HT1080 (cell line): ENCODE results near the gene TTC23. TPM values are rescaled to one million over a fixed set of nuclear protein-coding genes. Genes with fewer than 3 reads are reported as not detected.

Source experiments
- DNase-seq: peaks from one replicate; pipeline ENCODE4 v3.0.0-alpha.2; 2015; ENCODE audit warnings: low read depth
- total RNA-seq: library from RNA; depleted of rRNA; stranded (reverse); fragments of >200 nt; shearing (Covaris generic); gene quantifications from 2 replicates; pipeline ENCODE4 v1.2.3, GENCODE V29; 2014

Gene TTC23
- total RNA-seq, 1 experiment from 2014 or later = 11.9 TPM

DNA sequence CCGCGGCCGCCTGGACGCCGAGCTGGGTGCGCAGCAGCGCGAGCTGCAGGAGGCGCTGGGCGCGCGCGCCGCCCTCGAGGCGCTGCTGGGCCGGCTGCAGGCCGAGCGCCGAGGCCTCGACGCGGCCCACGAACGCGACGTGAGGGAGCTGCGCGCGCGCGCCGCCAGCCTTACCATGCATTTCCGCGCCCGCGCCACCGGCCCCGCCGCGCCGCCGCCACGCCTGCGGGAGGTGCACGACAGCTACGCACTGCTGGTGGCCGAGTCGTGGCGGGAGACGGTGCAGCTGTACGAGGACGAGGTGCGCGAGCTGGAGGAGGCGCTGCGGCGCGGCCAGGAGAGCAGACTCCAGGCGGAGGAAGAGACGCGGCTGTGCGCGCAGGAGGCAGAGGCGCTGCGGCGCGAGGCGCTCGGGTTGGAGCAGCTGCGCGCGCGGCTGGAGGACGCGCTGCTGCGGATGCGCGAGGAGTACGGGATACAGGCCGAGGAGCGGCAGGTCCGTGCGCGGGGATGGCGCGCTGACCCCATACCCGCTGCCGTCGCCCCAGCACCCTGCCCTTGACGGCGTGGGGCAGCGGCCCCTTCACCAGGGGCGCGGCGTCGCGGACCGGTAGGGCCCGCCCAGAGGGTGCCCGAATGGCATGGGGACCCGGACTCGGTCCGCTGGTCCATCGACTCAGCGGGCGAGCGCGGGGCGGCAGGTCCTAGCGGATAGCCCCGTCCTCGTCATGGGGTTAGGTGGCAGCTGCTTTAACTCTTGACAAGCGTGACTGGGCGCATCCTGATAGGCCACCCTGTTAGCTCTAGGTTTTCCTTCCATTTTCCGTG lies 143.7 kb downstream of the TTC23 start:
- DNase-seq = no peak

DNA sequence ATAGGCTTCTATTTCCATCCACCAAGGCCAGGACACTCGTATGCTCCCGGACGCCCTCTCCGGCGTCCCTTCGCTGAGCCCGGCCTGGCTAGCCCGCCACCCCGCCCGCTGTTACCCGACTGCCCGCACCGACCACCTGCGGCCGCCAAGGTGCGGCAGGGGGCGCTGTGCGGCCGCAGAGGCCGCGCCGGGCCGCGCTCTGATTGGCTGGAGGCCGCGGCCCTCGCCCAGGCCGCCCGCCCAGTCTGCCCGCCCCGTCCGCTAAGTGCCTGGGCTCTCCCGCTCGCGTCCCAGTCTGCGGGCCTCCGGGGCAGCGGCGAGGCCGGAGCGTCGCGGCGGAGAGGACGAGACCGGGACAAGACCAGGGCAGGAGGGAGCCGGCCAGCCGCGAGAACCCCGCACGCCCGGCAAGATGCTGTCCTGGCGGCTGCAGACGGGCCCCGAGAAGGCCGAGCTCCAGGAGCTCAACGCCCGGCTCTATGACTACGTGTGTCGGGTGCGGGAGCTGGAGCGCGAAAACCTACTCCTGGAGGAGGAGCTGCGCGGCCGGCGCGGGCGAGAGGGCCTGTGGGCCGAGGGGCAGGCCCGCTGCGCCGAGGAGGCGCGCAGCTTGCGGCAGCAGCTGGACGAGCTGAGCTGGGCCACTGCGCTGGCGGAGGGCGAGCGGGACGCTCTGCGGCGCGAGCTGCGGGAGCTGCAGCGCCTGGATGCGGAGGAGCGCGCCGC lies 144.4 kb downstream of the TTC23 start, which contains the start of gene SYNM:
TSS of gene SYNM (plus strand) at position 293 of the 726 bp plus-strand sequence. CDS start at position 413, 120 bp downstream.
- DNase-seq = peak; percentile 49

DNA sequence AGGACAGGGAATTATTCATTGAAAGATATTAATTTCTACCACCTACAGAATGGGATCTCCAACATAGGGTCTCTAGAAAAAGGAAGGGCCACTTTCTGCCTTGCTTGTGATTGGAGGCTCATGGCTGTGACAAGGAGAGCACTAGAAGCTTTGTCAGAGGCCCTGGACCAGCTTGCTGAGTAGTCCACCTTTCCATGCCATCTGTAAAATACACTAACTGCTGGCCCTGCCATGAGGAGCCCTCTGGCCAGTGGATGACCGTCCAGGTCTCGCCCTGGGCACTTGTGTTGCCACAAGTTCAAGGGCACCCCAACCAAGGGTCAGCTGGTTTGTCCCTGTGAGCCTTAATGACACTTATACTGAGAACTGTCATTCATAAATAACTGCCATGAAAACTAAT lies 146.1 kb downstream of the TTC23 start:
- no peak for DNase-seq

GRCh38 chr15:99102332-99103235 lies 146.8 kb downstream of the TTC23 start:
- DNase-seq = no peak

- DNase-seq = no peak
These were observed 147.9 kb downstream of the TTC23 start for GRCh38 chr15:99101501-99101900.

DNA sequence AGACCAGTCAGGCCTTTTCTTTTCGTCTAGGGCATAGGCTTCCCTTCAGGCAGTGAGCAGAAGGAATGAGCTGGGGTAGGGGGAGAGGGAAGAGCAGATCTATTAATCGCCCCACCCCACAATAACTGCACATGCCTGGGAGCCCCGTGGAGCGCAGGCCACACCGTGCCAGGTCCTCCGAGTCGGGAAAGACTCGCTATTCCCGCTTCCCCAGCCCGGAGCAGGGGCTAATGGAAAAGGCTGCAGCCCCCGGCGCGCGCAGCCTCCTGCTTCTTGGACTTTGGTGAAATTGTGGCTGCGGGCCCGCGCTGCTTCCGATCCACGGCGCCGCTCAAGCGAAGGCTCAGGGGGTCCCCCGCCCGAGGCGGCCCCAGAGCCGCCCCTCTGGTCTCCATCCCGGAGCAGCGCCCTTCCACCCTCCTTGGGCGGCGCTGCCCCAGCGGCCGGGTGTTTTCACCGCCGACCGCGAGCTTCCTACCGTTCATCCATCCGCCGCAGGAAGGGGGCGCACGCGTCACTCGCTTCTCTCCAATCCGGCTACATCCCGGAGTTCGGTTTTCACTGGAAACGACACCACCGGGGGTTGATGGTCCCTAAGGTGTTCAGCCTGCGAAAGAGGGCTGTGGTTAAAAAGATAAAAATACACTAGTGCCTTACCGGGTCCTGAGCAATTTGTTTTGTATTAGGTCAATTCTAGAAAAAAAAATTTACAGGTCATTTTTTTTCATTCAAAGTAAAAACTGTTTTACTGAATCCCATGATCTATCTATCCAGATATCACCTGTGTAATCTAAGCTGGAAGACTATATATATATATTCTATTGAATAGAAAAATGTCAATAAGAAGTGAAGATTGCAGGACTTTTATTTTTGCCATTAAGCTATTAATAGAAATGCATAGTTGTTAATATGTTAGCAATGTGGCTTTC lies 148.9 kb downstream of the TTC23 start:
- DNase-seq = peak; percentile 70

- no peak for DNase-seq
These were observed 149.7 kb downstream of the TTC23 start for GRCh38 chr15:99099661-99100060.

- no peak for DNase-seq
These were observed 150.4 kb downstream of the TTC23 start for GRCh38 chr15:99098991-99099390.

- DNase-seq = no peak
These were observed 151.0 kb downstream of the TTC23 start for GRCh38 chr15:99098426-99098825.

DNA sequence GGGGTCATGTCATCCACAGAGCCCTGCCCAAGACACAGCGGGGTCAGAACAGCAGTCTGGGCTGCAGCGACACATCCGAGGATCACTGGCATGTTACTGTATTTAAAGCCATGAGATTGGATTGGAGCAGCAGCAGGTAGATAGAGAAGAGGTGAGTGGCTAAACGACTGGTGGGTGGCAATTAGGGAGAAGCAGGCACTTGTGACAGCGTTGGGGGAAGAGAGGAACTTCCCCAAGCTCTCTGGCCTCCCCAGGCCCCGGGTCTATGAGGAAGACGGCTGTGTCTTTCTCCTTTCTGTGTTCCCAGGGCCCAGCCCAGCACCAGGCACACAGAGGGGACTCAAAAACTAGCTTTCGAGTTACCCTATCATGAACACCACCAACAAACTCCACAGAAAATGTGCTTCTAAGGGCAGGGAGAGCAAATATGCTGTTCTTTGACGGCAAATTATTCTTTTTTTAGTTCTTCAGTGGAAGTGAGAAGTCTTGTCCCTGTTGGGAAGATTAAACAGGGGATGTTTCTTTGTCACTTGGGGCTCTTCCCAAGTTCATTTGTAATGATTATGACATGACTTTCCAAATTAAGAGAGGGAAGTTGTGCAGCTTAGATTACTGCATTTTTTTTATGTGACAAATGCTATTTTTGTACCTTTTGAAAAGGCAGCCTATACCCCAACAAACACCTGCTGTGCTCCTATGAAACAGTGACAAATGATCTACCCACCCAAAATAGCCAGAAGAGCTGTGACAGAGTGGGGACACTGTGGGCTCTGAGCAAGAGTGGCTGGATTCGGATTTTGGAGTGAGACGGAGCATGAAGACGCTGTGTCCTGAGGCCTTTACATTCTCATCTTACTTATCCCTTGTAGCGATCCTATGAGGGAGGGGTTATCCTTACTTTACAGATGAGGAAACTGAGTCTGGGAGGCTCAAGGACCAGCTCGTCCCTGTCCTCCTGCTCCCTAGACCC lies 151.7 kb downstream of the TTC23 start:
- no peak for DNase-seq

DNA sequence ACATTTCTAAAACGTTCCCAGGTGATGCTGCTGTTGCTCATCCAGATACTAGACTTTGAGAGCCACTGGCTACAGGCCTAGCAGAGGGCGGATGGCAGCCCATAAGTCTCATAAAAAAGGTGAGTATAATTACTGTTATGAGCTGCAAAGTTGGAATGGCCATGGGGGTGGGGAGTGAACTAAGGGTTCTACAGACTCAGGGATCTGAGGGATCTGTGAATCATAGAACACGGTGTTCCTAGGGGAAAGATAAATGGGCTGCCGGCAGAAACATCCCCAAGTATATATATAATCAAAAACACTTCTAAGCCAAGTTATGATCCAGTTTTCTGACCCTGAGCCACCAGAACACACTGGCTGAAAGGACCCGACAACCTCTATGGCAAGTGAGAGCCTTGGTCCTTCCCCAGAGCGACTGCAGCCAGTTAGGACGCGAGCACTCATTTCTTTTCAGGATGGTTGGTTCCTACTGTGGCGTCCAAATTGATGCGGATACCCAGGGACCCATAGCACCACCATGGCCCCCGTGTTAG lies 152.4 kb downstream of the TTC23 start:
- DNase-seq = no peak

- DNase-seq = no peak
These were observed 153.0 kb downstream of the TTC23 start for GRCh38 chr15:99096173-99096893.

DNA sequence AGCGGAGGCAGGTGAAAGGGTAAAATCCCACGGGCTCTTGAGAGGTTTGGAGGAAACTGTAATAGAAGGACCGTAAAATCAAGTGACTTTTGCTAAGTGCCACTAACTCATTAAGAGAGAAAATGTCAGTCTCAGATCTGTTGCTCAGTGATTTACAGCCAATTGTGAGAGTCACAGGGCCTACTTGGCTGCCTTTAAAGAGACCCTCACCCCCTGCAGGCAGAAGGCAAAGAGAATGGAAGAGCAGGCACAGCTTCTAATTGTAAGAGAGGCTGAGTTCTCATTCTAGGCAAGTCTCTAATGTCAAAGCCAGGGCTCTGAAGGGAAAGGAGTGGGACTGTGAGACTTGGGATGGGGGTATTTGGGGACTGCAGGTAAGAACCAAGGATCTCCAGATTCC lies 153.8 kb downstream of the TTC23 start:
- no peak for DNase-seq

- DNase-seq = no peak
These were observed 156.7 kb downstream of the TTC23 start for GRCh38 chr15:99092554-99093172.

DNA sequence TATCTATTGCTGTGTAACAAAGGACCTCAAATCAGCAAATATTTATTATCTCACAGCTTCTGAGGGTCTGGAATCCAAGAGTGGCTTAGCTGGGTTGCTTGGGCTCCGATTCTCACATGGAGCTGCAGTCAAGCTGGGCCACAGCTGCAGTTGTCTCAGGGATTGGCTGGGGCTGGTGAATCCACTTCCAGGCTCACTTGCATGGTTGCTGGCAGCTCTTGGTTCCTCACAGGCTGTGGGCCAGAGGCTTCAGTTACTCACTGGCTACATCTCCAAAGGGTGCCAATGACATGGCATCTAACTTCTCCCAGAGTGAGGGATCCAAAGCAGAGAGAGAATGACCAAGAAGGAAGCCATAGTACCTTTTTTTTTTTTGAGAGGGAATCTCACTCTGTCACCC lies 158.4 kb downstream of the TTC23 start:
- no peak for DNase-seq

- DNase-seq = no peak
These were observed 159.2 kb downstream of the TTC23 start for GRCh38 chr15:99090011-99090699.

GRCh38 chr15:99087405-99087943 lies 161.9 kb downstream of the TTC23 start:
- no peak for DNase-seq
